ENCODE data around the gene CLSTN1. TPM values are rescaled to one million over a fixed set of nuclear protein-coding genes. Genes with fewer than 3 reads are reported as not detected.

The CLSTN1 gene
- total and polyA plus RNA-seq, 2 experiments from 2014 or later: 70.9 to 81.5 TPM

DNA sequence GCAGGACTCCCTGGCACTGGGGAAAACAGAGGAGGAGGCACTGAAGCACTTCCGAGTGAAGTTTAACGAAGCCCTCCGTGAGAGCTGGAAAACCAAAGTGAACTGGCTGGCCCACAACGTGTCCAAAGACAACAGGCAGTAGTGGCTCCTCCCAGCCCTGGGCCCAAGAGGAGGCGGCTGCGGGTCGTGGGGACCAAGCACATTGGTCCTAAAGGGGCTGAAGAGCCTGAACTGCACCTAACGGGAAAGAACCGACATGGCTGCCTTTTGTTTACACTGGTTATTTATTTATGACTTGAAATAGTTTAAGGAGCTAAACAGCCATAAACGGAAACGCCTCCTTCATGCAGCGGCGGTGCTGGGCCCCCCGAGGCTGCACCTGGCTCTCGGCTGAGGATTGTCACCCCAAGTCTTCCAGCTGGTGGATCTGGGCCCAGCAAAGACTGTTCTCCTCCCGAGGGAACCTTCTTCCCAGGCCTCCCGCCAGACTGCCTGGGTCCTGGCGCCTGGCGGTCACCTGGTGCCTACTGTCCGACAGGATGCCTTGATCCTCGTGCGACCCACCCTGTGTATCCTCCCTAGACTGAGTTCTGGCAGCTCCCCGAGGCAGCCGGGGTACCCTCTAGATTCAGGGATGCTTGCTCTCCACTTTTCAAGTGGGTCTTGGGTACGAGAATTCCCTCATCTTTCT is 96.7 kb downstream of the CLSTN1 start:
- Histone ChIP-seq H3K4me3 (no peak overlapping the region), H3K27ac (no peak overlapping the region), H3K27me3 (no peaks in the 10 kb centered on the region), H3K9me3 (ENCODE audit: low read depth) (no peaks in the 10 kb centered on the region), H3K4me1 (ENCODE audit: low read depth) (no peaks in the 10 kb centered on the region), H3K36me3 (peaks cover 29% of the 10 kb centered on the region)
- DNase-seq (ENCODE audit: low read depth in 1 of 2, low spot score in 1 of 2): no peak
- no peak for TF ChIP-seq CTCF (IDR thresholded peaks at IDR 0.05; ENCODE audit: low read depth, low read length)

DNA sequence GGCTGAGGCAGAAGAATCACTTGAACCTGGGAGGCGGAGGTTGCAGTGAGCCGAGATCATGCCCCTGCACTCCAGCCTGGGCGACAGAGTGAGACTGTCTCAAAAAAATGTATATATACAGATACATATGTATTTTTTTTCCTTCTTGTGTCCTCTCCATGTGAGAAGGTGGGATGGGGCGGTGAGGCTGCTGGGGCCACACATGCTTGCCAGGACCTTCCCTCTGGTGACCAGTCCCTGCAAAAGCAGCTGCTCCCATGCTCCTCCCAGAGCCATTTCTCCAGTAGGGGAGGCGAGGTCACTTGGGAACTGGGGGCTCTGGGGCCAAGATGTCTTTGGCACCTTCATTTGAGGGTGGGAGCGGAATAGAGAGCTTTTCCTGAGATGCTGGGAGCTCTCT is 97.4 kb downstream of the CLSTN1 start:
- H3K36me3 ChIP-seq: peaks cover 22% of the 10 kb centered on the region
- H3K4me3 ChIP-seq: no peak overlapping the region
- H3K27me3 ChIP-seq: no peaks in the 10 kb centered on the region
- H3K4me1 ChIP-seq (ENCODE audit: low read depth): no peaks in the 10 kb centered on the region
- H3K9me3 ChIP-seq (ENCODE audit: low read depth): no peaks in the 10 kb centered on the region
- DNase-seq (ENCODE audit: low read depth in 1 of 2, low spot score in 1 of 2): no peak
- H3K27ac ChIP-seq: no peak overlapping the region
- TF ChIP-seq CTCF (IDR thresholded peaks at IDR 0.05; ENCODE audit: low read depth, low read length): no peak

DNA sequence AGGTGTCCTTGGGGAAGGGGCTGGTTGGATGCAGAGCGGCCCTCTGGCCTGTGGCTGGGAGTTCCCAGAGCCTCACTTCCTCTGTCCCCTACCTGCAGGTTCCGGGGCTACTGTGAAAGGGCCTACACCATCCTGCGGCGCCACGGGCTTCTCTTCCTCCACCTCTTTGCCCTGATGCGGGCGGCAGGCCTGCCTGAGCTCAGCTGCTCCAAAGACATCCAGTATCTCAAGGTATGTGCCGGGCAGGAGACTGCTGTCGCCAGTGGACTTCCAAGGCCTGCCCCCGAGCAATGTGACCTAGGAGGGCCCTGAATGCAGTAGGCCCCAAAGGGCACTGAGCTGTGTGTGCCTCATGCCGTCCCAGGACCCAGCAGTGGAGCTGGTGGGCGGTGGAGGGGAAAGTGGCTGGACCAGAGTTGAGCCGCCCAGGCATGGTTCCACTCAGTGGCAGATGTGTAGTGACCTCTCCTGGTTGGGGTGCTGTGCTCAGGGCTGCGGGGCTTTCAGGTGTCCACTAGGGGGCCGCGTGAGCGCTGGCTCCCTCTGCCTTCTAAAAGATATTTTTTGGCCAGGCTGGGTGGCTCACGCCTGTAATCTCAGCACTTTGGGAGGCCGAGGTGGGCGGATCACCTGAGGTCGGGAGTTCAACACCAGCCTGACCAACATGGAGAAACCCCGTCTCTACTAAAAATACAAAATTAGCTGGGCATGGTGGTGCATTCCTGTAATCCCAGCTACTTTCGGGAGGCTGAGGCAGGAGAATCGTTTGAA is 98.9 kb downstream of the CLSTN1 start:
- peak; percentile 64 to 69 for DNase-seq (ENCODE audit: low read depth in 1 of 2, low spot score in 1 of 2)
- no peak overlapping the region for H3K27ac ChIP-seq
- no peaks in the 10 kb centered on the region for H3K27me3 ChIP-seq
- peak; percentile 81 for TF ChIP-seq CTCF (IDR thresholded peaks at IDR 0.05; ENCODE audit: low read depth, low read length)
- H3K4me3 ChIP-seq: no peak overlapping the region
- H3K9me3 ChIP-seq (ENCODE audit: low read depth): no peaks in the 10 kb centered on the region
- no peaks in the 10 kb centered on the region for H3K4me1 ChIP-seq (ENCODE audit: low read depth)
- peaks cover 9% of the 10 kb centered on the region for H3K36me3 ChIP-seq

DNA sequence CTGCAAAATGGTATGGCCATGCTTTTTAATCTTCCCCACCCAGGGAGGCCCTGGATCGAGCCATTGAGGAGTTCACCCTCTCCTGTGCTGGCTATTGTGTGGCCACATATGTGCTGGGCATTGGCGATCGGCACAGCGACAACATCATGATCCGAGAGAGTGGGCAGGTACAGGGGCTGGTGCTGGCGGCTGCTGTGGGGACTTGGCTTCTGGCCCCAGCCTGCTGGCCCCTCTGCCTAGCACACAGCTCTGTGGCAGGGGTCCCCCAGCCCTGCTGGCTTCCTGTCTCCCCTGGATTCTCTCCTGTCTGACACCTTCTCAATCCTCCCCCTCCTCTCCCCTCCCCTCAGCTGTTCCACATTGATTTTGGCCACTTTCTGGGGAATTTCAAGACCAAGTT is 99.8 kb downstream of the CLSTN1 start:
- TF ChIP-seq CTCF (IDR thresholded peaks at IDR 0.05; ENCODE audit: low read depth, low read length): no peak
- DNase-seq (ENCODE audit: low read depth in 1 of 2, low spot score in 1 of 2): no peak
- Histone ChIP-seq H3K27ac (no peak overlapping the region), H3K36me3 (peaks cover 3% of the 10 kb centered on the region), H3K9me3 (ENCODE audit: low read depth) (no peaks in the 10 kb centered on the region), H3K4me1 (ENCODE audit: low read depth) (no peaks in the 10 kb centered on the region), H3K27me3 (no peaks in the 10 kb centered on the region), H3K4me3 (no peak overlapping the region)

DNA sequence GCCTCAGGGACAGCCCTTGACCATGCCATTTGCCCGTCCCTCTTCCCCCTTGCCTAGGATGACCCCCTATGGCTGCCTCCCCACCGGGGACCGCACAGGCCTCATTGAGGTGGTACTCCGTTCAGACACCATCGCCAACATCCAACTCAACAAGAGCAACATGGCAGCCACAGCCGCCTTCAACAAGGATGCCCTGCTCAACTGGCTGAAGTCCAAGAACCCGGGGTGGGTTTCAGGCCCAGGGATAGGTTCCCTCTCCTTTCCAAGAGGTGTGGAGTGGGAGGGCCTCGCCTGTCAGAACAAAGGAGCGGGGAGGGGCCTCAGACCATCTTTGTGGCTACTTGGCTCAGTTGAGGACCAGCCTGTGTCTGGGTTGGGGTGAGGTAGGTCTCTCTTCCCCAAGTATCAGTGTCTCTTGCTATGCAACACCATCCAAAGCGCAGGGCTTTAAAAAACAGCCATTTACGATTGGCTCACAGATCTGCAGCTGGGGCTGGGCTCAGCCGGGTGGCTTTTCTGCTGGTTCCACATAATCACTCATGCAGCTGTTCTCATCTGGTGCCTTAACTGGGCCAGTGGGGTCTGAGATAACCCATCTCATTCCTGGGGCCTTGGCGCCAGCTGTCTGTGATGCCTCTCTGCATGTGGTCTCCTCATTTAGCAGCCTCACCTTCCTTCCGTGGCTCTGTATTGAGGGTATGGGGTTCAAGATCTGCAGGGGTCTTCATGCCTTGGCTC is 100.5 kb downstream of the CLSTN1 start:
- Histone ChIP-seq H3K4me1 (ENCODE audit: low read depth) (no peaks in the 10 kb centered on the region), H3K9me3 (ENCODE audit: low read depth) (no peaks in the 10 kb centered on the region), H3K27ac (no peak overlapping the region), H3K4me3 (no peak overlapping the region), H3K27me3 (no peaks in the 10 kb centered on the region), H3K36me3 (no peaks in the 10 kb centered on the region)
- no peak for TF ChIP-seq CTCF (IDR thresholded peaks at IDR 0.05; ENCODE audit: low read depth, low read length)
- no peak for DNase-seq (ENCODE audit: low read depth in 1 of 2, low spot score in 1 of 2)

Data from cardiac muscle cell (in vitro differentiated cells and primary cell).